ENCODE measurements around the gene MBP. TPM values are rescaled to one million over a fixed set of nuclear protein-coding genes. Genes with fewer than 3 reads are reported as not detected.

Gene MBP
- total and polyA plus RNA-seq, 2 donors from 2014 or later, result 15.1 to 61.2 TPM

DNA sequence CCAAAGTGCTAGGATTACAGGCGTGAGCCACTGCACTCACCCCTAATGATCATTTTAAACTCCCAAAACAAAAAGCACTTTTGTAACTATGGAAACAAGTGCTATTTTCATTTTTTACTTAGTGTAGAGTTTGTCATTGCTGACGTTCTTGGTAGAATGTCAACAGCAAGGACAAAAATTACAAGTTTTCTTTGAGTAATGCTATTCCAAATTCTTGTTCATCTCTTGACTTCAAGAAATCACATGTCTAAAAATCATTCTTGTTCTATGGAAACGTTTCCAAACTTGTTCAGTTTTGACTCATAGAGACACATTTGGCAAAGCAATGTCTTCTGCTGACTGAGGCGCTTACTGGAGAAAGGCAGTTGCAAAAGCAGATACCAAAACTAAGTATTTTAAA, 82.6 kb downstream of the MBP start:
- TF ChIP-seq, protein P1, sequence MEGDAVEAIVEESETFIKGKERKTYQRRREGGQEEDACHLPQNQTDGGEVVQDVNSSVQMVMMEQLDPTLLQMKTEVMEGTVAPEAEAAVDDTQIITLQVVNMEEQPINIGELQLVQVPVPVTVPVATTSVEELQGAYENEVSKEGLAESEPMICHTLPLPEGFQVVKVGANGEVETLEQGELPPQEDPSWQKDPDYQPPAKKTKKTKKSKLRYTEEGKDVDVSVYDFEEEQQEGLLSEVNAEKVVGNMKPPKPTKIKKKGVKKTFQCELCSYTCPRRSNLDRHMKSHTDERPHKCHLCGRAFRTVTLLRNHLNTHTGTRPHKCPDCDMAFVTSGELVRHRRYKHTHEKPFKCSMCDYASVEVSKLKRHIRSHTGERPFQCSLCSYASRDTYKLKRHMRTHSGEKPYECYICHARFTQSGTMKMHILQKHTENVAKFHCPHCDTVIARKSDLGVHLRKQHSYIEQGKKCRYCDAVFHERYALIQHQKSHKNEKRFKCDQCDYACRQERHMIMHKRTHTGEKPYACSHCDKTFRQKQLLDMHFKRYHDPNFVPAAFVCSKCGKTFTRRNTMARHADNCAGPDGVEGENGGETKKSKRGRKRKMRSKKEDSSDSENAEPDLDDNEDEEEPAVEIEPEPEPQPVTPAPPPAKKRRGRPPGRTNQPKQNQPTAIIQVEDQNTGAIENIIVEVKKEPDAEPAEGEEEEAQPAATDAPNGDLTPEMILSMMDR (IDR thresholded peaks at IDR 0.05; ENCODE audit: borderline replicate concordance, extremely low read depth, insufficient read depth), result no peak
- Histone ChIP-seq H3K27ac (ENCODE audit: low read depth in 2 of 2, low read length in 2 of 2) (no peak overlapping the region), H3K9me3 (ENCODE audit: control insufficient read depth in 2 of 3, insufficient read depth in 1 of 3, low read length in 3 of 3) (no peaks in the 10 kb centered on the region), H3K27me3 (ENCODE audit: control insufficient read depth, insufficient read depth, low read length) (no peaks in the 10 kb centered on the region), H3K9ac (ENCODE audit: low read length in 3 of 3) (no peak overlapping the region), H3K4me3 (ENCODE audit: low read length in 3 of 3) (no peak overlapping the region), H3K36me3 (ENCODE audit: control insufficient read depth in 2 of 3, insufficient read depth in 3 of 3, low read length in 3 of 3) (no peaks in the 10 kb centered on the region), H3K4me1 (ENCODE audit: control insufficient read depth in 2 of 3, insufficient read depth in 2 of 3, low read depth in 1 of 3, low read length in 3 of 3) (peaks cover 5 to 19% (median 14%) of the 10 kb centered on the region in 3 donors)
- FAIRE-seq, result no peak
- DNase-seq, result no peak
- intact Hi-C loops (cut with DNase I), result no loop called here

DNA sequence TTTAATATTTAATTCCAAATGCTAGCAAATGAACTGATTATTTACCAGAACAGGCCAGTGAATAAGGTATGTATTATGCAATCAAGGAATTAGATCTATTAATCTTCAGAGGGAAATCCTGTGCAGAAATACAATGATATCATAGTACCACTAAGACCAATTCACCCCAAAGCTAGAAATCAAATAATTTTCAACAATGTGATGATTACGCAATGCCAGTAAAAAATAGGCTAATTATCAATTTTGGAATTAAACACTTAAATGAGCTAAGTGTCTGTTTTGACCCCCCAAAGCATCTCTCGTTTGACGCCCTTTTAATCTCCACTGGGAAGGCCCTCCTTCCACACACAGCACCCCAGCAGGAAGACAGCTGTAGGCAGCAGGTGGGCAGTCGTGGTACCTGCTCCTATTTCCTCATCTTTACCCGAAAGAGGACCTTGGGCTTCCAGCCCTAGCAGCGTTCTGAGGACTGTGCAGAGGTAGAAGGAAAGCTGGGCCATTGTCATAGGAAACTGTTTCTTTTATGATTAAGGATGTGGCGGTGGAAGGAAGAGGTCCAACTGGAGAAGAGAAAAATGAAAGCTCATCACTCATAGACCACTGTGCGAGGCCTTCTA, 84.7 kb downstream of the MBP start:
- Histone ChIP-seq H3K36me3 (ENCODE audit: control insufficient read depth in 2 of 3, insufficient read depth in 3 of 3, low read length in 3 of 3) (peaks cover 0 to 2% (median 0%) of the 10 kb centered on the region in 3 donors), H3K9me3 (ENCODE audit: control insufficient read depth in 2 of 3, insufficient read depth in 1 of 3, low read length in 3 of 3) (no peaks in the 10 kb centered on the region), H3K27ac (ENCODE audit: low read depth in 2 of 2, low read length in 2 of 2) (no peak overlapping the region), H3K4me3 (ENCODE audit: low read length in 3 of 3) (no peak overlapping the region), H3K27me3 (ENCODE audit: control insufficient read depth, insufficient read depth, low read length) (no peaks in the 10 kb centered on the region), H3K4me1 (ENCODE audit: control insufficient read depth in 2 of 3, insufficient read depth in 2 of 3, low read depth in 1 of 3, low read length in 3 of 3) (peaks cover 0 to 6% (median 0%) of the 10 kb centered on the region in 3 donors), H3K9ac (ENCODE audit: low read length in 3 of 3) (no peak overlapping the region)
- no peak for FAIRE-seq
- DNase-seq, result no peak
- intact Hi-C loops (cut with DNase I), result no loop called here
- TF ChIP-seq, protein P1 (IDR thresholded peaks at IDR 0.05; ENCODE audit: borderline replicate concordance, extremely low read depth, insufficient read depth), result no peak

DNA sequence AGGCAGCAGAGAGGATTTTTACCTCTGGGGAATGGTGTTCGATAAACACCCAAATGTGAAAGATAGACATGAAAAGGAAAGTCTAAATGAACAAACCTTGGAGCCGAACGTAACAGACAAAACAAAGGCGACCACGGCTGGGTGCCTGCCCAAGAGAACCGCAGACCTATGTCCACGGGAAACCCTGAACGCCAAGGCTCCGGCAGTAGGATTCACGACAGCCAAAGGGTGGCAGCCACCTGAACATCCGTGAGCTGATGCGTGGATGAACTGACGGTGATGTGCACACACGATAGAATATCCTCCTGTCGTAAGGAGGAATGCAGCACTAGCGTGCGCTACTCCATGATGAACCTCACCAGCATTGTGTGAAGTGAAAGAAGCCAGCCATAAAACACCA, 85.6 kb downstream of the MBP start:
- Histone ChIP-seq H3K4me3 (ENCODE audit: low read length in 3 of 3) (no peak overlapping the region), H3K4me1 (ENCODE audit: control insufficient read depth in 2 of 3, insufficient read depth in 2 of 3, low read depth in 1 of 3, low read length in 3 of 3) (no peaks in the 10 kb centered on the region), H3K27me3 (ENCODE audit: control insufficient read depth, insufficient read depth, low read length) (no peaks in the 10 kb centered on the region), H3K27ac (ENCODE audit: low read depth in 2 of 2, low read length in 2 of 2) (no peak overlapping the region), H3K9me3 (ENCODE audit: control insufficient read depth in 2 of 3, insufficient read depth in 1 of 3, low read length in 3 of 3) (no peaks in the 10 kb centered on the region), H3K9ac (ENCODE audit: low read length in 3 of 3) (no peak overlapping the region), H3K36me3 (ENCODE audit: control insufficient read depth in 2 of 3, insufficient read depth in 3 of 3, low read length in 3 of 3) (peaks cover 0 to 2% (median 0%) of the 10 kb centered on the region in 3 donors)
- TF ChIP-seq, protein P1 (IDR thresholded peaks at IDR 0.05; ENCODE audit: borderline replicate concordance, extremely low read depth, insufficient read depth), result no peak
- intact Hi-C loops (cut with DNase I), result no loop called here
- no peak for FAIRE-seq
- no peak for DNase-seq

DNA sequence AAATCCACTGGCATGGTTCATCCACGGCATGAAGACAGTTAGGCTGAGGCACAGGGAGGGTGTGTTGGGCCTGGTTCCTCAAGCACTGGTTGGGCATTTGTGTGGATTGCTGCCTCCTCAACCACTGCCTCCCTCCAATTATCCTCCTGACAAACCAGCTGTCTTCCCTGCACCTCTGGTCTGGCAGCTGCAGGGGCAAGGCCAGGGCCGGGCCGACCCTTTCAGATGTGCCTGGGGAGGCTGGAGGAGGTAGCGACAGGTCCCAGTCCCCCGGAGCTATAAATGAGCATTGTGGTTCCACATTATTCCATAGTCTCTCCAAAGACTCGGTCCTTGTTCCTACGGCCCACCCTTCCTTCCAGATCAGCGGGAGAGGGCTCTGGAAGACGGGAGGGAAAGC, 86.2 kb downstream of the MBP start:
- H3K9me3 ChIP-seq (ENCODE audit: control insufficient read depth in 2 of 3, insufficient read depth in 1 of 3, low read length in 3 of 3), result no peaks in the 10 kb centered on the region
- DNase-seq, result no peak
- peaks cover 0 to 2% (median 0%) of the 10 kb centered on the region in 3 donors for H3K36me3 ChIP-seq (ENCODE audit: control insufficient read depth in 2 of 3, insufficient read depth in 3 of 3, low read length in 3 of 3)
- no peaks in the 10 kb centered on the region for H3K27me3 ChIP-seq (ENCODE audit: control insufficient read depth, insufficient read depth, low read length)
- no peak overlapping the region for H3K27ac ChIP-seq (ENCODE audit: low read depth in 2 of 2, low read length in 2 of 2)
- intact Hi-C loops (cut with DNase I), result no loop called here
- H3K9ac ChIP-seq (ENCODE audit: low read length in 3 of 3), result no peak overlapping the region
- TF ChIP-seq, protein P1 (IDR thresholded peaks at IDR 0.05; ENCODE audit: borderline replicate concordance, extremely low read depth, insufficient read depth), result no peak
- no peak for FAIRE-seq
- no peaks in the 10 kb centered on the region for H3K4me1 ChIP-seq (ENCODE audit: control insufficient read depth in 2 of 3, insufficient read depth in 2 of 3, low read depth in 1 of 3, low read length in 3 of 3)
- no peak overlapping the region for H3K4me3 ChIP-seq (ENCODE audit: low read length in 3 of 3)
